Measurements from ENCODE around the gene HAVCR2. TPM values are rescaled to one million over a fixed set of nuclear protein-coding genes. Genes with fewer than 3 reads are reported as not detected.

HAVCR2 gene
- total and polyA plus RNA-seq, 10 donors: 7.8 to 37.8 (median 24.0) TPM

- Histone ChIP-seq H3K27ac (no peak overlapping the region), H3K36me3 (peaks cover 0 to 39% (median 25%) of the 10 kb centered on the region in 6 donors), H3K9me3 (no peaks in the 10 kb centered on the region), H3K4me1 (peaks cover 11 to 42% (median 15%) of the 10 kb centered on the region in 6 donors), H3K4me3 (no peak overlapping the region), H3K27me3 (replicated peaks in 1 of 7) (no peaks in the 10 kb centered on the region)
- no peak for DNase-seq
- intact Hi-C loops (cut with DNase I; ENCODE audit: low total_unique reads): loop anchor here (10.0 kb wide), 1 partner anchor 1193 kb away; no protein-coding TSS in a partner anchor
- WGBS, 5 donors: 90 to 97% (median 96%) methylated on average over 6 of the region's 6 CpGs
- no peak for TF ChIP-seq CTCF (IDR thresholded peaks at IDR 0.05 in 8 of 11, conservative IDR thresholded peaks at IDR 0.05 in 3 of 11)
- TF ChIP-seq POLR2A (IDR thresholded peaks at IDR 0.05): no peak
- TF ChIP-seq POLR2AphosphoS5 (IDR thresholded peaks at IDR 0.05): no peak
Observed at GRCh38 chr5:157137691-157138090, 28.8 kb upstream of the HAVCR2 start.

- Histone ChIP-seq H3K36me3 (peaks cover 0 to 16% (median 8%) of the 10 kb centered on the region in 6 donors), H3K4me3 (no peak overlapping the region), H3K27me3 (replicated peaks in 1 of 7) (no peaks in the 10 kb centered on the region), H3K4me1 (peaks cover 0 to 27% (median 5%) of the 10 kb centered on the region in 6 donors), H3K27ac (no peak overlapping the region), H3K9me3 (no peaks in the 10 kb centered on the region)
- 19 to 35% (median 24%) methylated on average over 1 of the region's 1 CpG for WGBS, 5 donors
- TF ChIP-seq POLR2AphosphoS5 (IDR thresholded peaks at IDR 0.05) (no peak), CTCF (IDR thresholded peaks at IDR 0.05 in 8 of 11, conservative IDR thresholded peaks at IDR 0.05 in 3 of 11) (no peak), POLR2A (IDR thresholded peaks at IDR 0.05) (no peak)
- intact Hi-C loops (cut with DNase I; ENCODE audit: low total_unique reads): loop anchor here (10.0 kb wide), 1 partner anchor 1187 kb away; no protein-coding TSS in a partner anchor
- no peak for DNase-seq
Observed at GRCh38 chr5:157132281-157132612, 23.4 kb upstream of the HAVCR2 start.

GRCh38 chr5:157130925-157131324, 22.1 kb upstream of the HAVCR2 start:
- peaks cover 0 to 5% (median 0%) of the 10 kb centered on the region in 6 donors for H3K36me3 ChIP-seq
- DNase-seq: no peak

GRCh38 chr5:157121709-157122108, 12.9 kb upstream of the HAVCR2 start:
- Histone ChIP-seq H3K27me3 (replicated peaks in 1 of 7) (no peaks in the 10 kb centered on the region), H3K36me3 (no peaks in the 10 kb centered on the region), H3K4me1 (no peaks in the 10 kb centered on the region), H3K4me3 (no peak overlapping the region), H3K27ac (no peak overlapping the region), H3K9me3 (peaks cover 0 to 32% (median 26%) of the 10 kb centered on the region in 8 donors)
- intact Hi-C loops (cut with DNase I; ENCODE audit: low total_unique reads): no loop called here
- TF ChIP-seq CTCF (IDR thresholded peaks at IDR 0.05 in 8 of 11, conservative IDR thresholded peaks at IDR 0.05 in 3 of 11): no peak
- no peak for TF ChIP-seq POLR2A (IDR thresholded peaks at IDR 0.05)
- no peak for TF ChIP-seq POLR2AphosphoS5 (IDR thresholded peaks at IDR 0.05)
- DNase-seq: no peak

More at GRCh38 chr5:157130925-157131324, 22.1 kb upstream of the HAVCR2 start:
- intact Hi-C loops (cut with DNase I; ENCODE audit: low total_unique reads): loop anchor here (10.0 kb wide), 1 partner anchor 1186 kb away; no protein-coding TSS in a partner anchor
- 46 to 56% (median 48%) methylated on average over 7 of the region's 7 CpGs for WGBS, 5 donors
- Histone ChIP-seq H3K9me3 (no peaks in the 10 kb centered on the region), H3K4me3 (no peak overlapping the region), H3K27me3 (replicated peaks in 1 of 7) (no peaks in the 10 kb centered on the region), H3K27ac (no peak overlapping the region), H3K4me1 (peaks cover 0 to 24% (median 5%) of the 10 kb centered on the region in 6 donors)
- no peak for TF ChIP-seq CTCF (IDR thresholded peaks at IDR 0.05 in 8 of 11, conservative IDR thresholded peaks at IDR 0.05 in 3 of 11)
- TF ChIP-seq POLR2A (IDR thresholded peaks at IDR 0.05): no peak
- TF ChIP-seq POLR2AphosphoS5 (IDR thresholded peaks at IDR 0.05): no peak
